ENCODE data around the gene SLC17A2.

DNA sequence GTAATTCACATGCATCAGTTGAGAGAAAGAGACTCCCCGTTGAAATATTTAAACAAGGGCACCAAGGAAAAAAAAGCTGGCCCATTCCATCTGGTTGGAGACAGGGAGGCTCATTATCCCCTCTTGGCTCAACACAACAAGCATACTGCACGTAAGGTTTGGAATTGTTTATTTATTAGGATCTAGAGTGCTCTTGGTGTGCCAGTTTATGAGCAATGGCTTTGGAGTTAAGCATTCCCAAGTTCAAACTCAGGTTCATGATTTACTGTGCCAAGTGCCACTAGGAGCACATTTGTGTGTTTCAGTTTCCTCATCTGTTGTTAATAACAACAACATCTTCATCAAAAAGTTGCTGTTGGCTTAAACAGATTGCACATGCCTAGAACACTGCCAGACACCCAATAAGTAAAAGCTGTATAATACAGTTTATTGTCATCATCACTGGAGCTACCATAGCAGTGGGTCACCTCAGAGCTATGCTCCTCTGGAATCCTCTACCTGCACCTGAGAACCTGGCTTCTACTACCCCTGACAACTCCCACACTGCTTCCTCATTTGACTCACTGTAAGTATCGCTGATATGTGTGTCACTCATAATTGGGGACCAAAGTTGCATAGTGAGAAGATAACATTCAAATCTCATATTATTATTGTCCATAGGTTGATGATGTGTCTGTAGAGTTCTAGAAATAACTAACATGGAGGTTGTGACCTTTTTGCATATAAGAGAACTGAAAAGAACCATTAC lies 61.9 kb downstream of the SLC17A2 start:
- TF ChIP-seq, protein P1, sequence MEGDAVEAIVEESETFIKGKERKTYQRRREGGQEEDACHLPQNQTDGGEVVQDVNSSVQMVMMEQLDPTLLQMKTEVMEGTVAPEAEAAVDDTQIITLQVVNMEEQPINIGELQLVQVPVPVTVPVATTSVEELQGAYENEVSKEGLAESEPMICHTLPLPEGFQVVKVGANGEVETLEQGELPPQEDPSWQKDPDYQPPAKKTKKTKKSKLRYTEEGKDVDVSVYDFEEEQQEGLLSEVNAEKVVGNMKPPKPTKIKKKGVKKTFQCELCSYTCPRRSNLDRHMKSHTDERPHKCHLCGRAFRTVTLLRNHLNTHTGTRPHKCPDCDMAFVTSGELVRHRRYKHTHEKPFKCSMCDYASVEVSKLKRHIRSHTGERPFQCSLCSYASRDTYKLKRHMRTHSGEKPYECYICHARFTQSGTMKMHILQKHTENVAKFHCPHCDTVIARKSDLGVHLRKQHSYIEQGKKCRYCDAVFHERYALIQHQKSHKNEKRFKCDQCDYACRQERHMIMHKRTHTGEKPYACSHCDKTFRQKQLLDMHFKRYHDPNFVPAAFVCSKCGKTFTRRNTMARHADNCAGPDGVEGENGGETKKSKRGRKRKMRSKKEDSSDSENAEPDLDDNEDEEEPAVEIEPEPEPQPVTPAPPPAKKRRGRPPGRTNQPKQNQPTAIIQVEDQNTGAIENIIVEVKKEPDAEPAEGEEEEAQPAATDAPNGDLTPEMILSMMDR (IDR thresholded peaks at IDR 0.05) = no peak
- no peak for TF ChIP-seq EP300 (IDR thresholded peaks at IDR 0.05)

Measured in esophagus muscularis mucosa (tissue), 3 donors.